Measurements from ENCODE around the gene GTSE1. TPM values are rescaled to one million over a fixed set of nuclear protein-coding genes. Genes with fewer than 3 reads are reported as not detected.

Gene GTSE1
- polyA plus RNA-seq, 2 of the 4 experiments (the other 2 are of a cell fraction) = 11.5 to 25.7 TPM

GRCh38 chr22:46251816-46252380 is 44.8 kb upstream of the GTSE1 start:
- H3K4me2 ChIP-seq = no peak overlapping the region; the same call in 2 of the 3 replicates
- ATAC-seq (no peak), DNase-seq (ENCODE audit: low read depth in 1 of 2, low spot score in 1 of 2) (no peak), FAIRE-seq (no peak)
- CTCF ChIA-PET = no interaction called here
- TF ChIP-seq HOXB5 (CRISPR knock-in tag; IDR thresholded peaks at IDR 0.05) (no peak), HDAC2 (IDR thresholded peaks at IDR 0.05) (no peak), SREBF2 (IDR thresholded peaks at IDR 0.05) (no peak), ATOH8 (CRISPR knock-in tag; IDR thresholded peaks at IDR 0.05; ENCODE audit: low read depth) (no peak), EHF (CRISPR knock-in tag; IDR thresholded peaks at IDR 0.05) (no peak)
- no peak overlapping the region for H3K4me3 ChIP-seq
- 91% methylated on average over 9 of the region's 9 CpGs for whole genome bisulfite sequencing (ENCODE audit: missing lambda C conversion rate)
- POLR2A ChIA-PET = no interaction called here
- peaks cover 5% of the 10 kb centered on the region; the same call in 1 of the 3 replicates for H3K4me1 ChIP-seq
- H3K27ac ChIP-seq = no peak overlapping the region
- H3K9me3 ChIP-seq = no peaks in the 10 kb centered on the region

DNA sequence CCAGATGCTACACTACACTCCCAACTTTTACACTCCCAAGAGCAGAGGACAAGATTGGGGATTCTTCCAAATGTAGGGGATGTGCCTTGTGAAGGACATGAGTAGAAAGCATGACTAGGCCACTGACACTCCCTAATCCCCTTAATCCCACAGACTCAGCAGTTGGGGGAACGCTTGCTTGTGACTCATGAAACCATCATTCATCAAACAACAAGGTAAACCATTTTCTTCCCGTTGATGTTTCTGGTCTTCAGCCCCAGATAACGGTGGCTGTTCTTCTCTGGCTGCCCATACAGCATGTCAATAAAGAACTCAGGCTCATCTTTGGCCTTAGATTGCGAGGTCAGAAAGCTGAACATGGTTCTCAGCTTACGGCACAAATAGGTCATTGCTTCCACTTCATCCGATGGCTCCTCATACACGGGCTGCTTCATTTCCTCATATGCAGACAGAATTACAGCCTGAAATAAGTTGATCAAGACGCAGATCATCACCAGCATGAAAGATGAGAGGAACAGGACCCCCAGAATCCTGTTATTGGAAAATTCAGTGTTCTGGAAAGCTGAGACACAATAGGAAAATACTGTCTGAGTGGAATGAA is 40.2 kb upstream of the GTSE1 start:
- FAIRE-seq (no peak), DNase-seq (ENCODE audit: low read depth in 1 of 2, low spot score in 1 of 2) (no peak), ATAC-seq (no peak)
- Histone ChIP-seq H3K4me1 (no peaks in the 10 kb centered on the region), H3K9me3 (no peaks in the 10 kb centered on the region), H3K27ac (no peak overlapping the region), H3K4me2 (no peak overlapping the region), H3K4me3 (no peak overlapping the region)
- ChIA-PET POLR2A (no interaction called here), CTCF (no interaction called here)
- WGBS (ENCODE audit: missing lambda C conversion rate) = 58% methylated on average over 8 of the region's 8 CpGs
- TF ChIP-seq HES2 (IDR thresholded peaks at IDR 0.05) = no peak
- no peak for TF ChIP-seq HOXB5 (CRISPR knock-in tag; IDR thresholded peaks at IDR 0.05)
- no peak for TF ChIP-seq SREBF2 (IDR thresholded peaks at IDR 0.05)
- no peak for TF ChIP-seq CHD2 (IDR thresholded peaks at IDR 0.05; ENCODE audit: low read length, partially characterized antibody)
- no peak for TF ChIP-seq PHF8 (IDR thresholded peaks at IDR 0.05; ENCODE audit: borderline replicate concordance, low read depth)
- TF ChIP-seq RARB (CRISPR knock-in tag; IDR thresholded peaks at IDR 0.05) = no peak
- no peak for TF ChIP-seq ZFP36 (IDR thresholded peaks at IDR 0.05; ENCODE audit: borderline replicate concordance, partially characterized antibody)
- no peak for TF ChIP-seq MAX (IDR thresholded peaks at IDR 0.05)
- TF ChIP-seq ESRRA (IDR thresholded peaks at IDR 0.05; ENCODE audit: borderline replicate concordance, low read length) = no peak
- TF ChIP-seq NPAS2 (CRISPR knock-in tag; IDR thresholded peaks at IDR 0.05; ENCODE audit: borderline replicate concordance) = no peak
- no peak for TF ChIP-seq CEBPB (IDR thresholded peaks at IDR 0.05)
- TF ChIP-seq, protein P1, sequence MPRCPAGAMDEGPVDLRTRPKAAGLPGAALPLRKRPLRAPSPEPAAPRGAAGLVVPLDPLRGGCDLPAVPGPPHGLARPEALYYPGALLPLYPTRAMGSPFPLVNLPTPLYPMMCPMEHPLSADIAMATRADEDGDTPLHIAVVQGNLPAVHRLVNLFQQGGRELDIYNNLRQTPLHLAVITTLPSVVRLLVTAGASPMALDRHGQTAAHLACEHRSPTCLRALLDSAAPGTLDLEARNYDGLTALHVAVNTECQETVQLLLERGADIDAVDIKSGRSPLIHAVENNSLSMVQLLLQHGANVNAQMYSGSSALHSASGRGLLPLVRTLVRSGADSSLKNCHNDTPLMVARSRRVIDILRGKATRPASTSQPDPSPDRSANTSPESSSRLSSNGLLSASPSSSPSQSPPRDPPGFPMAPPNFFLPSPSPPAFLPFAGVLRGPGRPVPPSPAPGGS (IDR thresholded peaks at IDR 0.05) = no peak
- no peak for TF ChIP-seq ZC3H11A (IDR thresholded peaks at IDR 0.05)

DNA sequence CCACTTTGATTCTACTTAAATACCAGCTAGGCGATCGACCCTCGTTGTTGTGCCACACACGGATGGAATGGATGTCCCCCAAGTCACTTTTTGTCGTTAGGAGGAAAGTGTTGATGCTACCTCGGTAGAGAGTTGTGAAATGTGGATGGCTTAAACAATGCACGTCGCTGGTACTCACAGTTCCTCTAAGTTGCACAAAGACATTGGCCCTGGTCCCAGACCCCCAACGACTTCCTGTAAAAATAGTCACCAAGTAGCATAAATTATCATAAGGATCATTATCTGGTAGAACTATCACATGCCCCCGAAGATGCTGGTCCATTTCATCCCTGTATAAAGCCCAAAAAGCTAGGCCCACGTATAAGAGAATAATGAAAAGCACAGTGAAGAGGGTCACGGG is 37.3 kb upstream of the GTSE1 start:
- no peaks in the 10 kb centered on the region for H3K4me1 ChIP-seq
- 57% methylated on average over 12 of the region's 12 CpGs for WGBS (ENCODE audit: missing lambda C conversion rate)
- ChIA-PET CTCF (no interaction called here), POLR2A (interaction anchor here (1.2 kb wide), 1 partner anchor 9 kb away, joined by 3 read pairs; the partner anchor contains the start of gene TTC38)
- H3K4me3 ChIP-seq = no peak overlapping the region
- ATAC-seq (no peak), DNase-seq (ENCODE audit: low read depth in 1 of 2, low spot score in 1 of 2) (no peak), FAIRE-seq (no peak)
- no peak overlapping the region for H3K4me2 ChIP-seq
- no peaks in the 10 kb centered on the region for H3K9me3 ChIP-seq
- no peak overlapping the region for H3K27ac ChIP-seq
- no peak for TF ChIP-seq ZC3H11A (IDR thresholded peaks at IDR 0.05)
- TF ChIP-seq CHD2 (IDR thresholded peaks at IDR 0.05; ENCODE audit: low read length, partially characterized antibody) = no peak
- no peak for TF ChIP-seq CBX2 (IDR thresholded peaks at IDR 0.05; ENCODE audit: borderline replicate concordance, low read depth)
- TF ChIP-seq, protein P2, sequence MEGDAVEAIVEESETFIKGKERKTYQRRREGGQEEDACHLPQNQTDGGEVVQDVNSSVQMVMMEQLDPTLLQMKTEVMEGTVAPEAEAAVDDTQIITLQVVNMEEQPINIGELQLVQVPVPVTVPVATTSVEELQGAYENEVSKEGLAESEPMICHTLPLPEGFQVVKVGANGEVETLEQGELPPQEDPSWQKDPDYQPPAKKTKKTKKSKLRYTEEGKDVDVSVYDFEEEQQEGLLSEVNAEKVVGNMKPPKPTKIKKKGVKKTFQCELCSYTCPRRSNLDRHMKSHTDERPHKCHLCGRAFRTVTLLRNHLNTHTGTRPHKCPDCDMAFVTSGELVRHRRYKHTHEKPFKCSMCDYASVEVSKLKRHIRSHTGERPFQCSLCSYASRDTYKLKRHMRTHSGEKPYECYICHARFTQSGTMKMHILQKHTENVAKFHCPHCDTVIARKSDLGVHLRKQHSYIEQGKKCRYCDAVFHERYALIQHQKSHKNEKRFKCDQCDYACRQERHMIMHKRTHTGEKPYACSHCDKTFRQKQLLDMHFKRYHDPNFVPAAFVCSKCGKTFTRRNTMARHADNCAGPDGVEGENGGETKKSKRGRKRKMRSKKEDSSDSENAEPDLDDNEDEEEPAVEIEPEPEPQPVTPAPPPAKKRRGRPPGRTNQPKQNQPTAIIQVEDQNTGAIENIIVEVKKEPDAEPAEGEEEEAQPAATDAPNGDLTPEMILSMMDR (IDR thresholded peaks at IDR 0.05) = no peak
- TF ChIP-seq PHF8 (IDR thresholded peaks at IDR 0.05; ENCODE audit: borderline replicate concordance, low read depth) = no peak
- no peak for TF ChIP-seq NR3C1 (IDR thresholded peaks at IDR 0.05)
- TF ChIP-seq RARB (CRISPR knock-in tag; IDR thresholded peaks at IDR 0.05) = no peak
- TF ChIP-seq JUN (IDR thresholded peaks at IDR 0.05) = no peak
- TF ChIP-seq MAX (IDR thresholded peaks at IDR 0.05) = no peak
